GM18499 (cell line): ENCODE results near the gene GALNT14.

Experiments used
- ATAC-seq: cut with Tn5 transposase; IDR thresholded peaks from one replicate; pipeline ENCODE4 v1.9.1; 2021; ENCODE audit warnings: moderate number of reproducible peaks; ENCODE audit not compliant: insufficient read depth, unreplicated experiment

The GALNT14 gene

DNA sequence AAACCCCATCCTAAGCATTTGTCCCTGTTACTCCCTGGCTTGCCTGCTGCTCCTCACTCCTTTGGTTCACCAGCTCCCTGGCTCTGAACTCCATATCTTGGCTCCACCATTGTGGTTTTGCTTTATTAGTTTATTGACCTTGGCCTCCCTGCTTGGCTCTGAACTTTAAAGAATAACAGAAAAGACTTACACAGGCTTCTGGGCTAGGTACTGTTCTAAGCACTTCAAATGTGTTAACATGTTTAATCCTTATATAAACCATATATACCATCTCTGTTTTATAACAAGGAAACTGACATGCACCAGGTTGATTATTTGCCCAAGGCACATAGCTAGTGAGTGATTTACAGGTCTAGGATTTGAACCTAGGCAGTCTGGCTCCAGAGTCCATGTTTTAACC is 181.2 kb downstream of the GALNT14 start:
- ATAC-seq: no peak

DNA sequence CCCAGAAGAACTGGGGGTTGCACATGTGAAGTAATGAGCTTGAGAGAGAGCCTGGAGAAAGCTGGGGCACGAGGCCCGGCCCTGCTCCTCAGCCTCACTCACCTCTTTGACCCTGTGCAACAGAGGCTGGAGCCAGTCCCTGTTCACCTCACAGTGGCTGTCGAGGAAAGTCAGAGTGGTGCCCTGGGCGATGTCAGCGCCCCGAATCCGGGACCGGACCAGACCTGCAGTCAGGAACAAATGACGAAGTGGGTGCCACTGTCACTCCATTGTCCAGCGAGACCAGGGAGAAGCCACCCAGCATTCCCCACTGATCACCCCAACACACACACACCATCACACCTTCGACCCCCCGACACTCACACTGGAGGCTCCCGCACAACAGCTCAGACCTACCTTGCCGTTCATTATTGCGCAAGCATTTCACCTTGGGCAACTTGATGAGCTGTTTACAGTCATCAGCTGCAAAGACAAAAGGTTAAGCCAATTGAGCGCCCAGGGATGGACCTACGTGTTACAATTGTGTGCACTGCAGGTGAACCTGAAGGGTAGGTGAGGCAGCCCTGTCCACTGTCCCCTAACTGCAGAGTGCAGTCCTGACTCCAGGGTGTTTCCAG is 182.6 kb downstream of the GALNT14 start:
- ATAC-seq: no peak

DNA sequence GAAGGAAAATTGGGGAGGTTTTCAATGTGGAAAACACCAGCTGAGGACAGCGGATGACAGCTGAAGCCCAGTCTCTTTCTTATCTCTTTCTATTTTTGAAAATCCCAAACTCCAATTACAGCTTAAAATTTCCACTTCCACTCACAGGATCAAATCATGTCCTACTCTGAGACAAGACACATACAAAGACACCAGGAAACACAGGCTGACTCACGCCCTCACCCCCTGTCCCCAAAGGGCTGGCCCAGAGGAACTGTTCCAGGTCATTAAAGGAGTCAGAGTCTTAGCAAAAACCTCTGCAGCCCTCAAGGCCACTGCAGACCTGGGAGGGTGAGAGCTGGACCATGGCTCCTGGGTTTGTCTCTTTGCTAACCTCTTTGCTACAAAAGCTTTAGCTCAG is 187.9 kb downstream of the GALNT14 start:
- no peak for ATAC-seq

DNA sequence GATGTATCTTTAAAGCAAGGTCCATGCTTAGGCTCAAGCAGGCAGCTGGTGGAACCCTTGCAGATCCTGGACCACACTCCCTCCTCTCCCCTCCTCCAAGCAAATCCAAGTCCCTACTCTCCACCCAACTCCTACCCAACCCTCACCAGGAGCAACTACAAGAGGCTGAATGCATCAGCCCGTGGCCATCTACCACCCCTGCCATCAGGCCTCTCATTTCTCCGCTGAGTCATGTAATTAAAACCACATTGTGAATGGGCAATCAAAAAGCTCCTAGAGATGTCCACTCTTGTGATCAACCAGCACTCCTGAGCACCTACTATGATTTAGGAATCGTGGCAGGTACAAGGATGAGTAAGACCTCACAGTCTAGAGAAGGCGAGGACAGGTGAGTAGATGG is 188.8 kb downstream of the GALNT14 start:
- no peak for ATAC-seq

DNA sequence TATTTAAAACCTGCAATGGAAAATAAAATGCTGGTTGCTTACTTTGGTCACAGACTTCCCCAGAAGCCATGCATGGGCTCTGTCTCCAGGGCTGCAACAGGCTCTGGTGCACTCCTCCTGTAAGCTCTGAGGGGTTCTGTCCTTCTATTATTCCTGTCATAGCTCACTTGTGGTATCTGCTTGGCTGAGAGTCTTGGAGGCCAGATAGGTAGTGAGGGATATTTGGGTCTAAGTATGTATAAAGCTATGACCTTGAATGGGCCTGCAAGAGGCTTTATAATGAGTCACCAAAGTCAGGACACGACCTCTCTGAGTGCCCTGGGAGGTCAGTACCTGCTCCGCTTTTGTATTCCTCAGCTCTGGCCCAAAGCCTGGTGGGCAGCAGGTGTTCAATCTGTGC is 189.4 kb downstream of the GALNT14 start:
- no peak for ATAC-seq

DNA sequence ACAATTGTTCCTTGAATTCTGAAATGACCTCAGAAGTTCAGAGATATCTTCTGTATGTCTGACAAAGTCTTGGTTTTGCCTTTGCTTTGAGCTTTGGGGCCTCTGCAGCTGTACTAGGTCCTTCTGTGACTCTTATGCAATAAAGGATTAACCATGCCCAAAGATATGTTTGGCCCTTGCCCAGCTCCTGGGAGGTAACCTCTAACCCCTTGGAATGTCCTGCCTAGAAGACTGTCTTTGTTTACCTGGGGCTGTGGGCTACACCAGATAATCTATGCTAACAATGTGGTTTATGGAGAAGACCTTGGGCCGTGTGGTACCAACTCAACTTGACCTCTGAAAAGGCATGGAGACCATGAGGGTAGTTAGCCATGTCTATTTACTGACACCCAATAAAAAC is 190.1 kb downstream of the GALNT14 start:
- no peak for ATAC-seq

DNA sequence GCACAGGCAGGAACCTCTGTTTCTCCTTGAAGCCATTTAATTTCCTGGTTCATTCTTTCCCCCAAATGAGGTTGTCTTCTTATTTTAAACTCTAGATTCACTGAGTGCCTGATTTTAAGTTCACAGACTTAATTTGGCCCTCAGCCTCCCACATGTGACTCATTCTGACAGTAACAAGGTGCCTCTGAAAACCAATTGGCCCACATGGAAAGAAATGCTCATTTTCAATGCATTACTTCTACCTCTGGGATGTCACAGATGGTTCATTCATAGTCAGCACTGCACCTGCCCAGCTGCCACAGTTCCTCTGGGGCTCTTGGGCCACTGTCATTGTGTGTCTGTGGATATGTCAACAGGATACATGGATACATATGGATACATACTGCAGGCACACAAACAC is 190.6 kb downstream of the GALNT14 start:
- no peak for ATAC-seq

DNA sequence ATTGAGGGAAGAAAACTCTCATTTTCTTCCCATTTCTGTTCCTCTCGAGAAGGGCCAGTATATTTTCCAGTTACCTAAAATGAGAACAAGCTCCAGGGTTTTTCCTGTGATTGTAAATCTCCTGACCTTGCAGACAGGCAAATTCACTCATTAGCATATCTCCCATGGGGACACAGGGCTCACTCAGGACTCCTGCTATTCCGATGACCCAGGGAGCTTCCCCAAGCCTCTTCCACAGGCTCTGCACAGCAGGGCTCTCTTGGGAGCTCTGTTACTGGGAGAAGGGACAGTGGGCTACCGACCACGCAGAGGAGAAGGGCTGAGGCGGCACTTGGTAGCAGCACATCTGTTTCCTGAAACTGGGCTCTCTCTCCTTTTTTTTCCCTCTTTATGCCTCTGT is 195.8 kb downstream of the GALNT14 start:
- ATAC-seq: no peak

DNA sequence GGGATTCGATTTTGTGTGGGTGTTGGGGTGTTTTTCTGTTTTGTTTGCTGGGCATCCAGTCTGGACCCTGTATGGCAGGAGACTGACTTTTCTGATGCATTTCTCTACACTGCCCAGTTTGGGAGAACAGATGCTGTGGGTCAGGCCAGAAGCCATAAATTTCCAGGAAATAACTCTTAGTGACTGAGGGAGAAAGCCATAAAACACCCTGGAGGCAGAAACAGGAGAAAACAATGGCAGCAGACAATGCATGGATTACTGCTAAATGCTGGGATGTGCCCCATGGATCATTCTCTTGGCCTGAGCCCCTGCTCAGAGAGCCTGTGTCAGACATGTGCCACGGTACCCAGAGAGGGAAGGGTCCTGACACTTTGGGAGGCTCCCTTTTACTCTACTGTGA is 197.4 kb downstream of the GALNT14 start:
- ATAC-seq: no peak

DNA sequence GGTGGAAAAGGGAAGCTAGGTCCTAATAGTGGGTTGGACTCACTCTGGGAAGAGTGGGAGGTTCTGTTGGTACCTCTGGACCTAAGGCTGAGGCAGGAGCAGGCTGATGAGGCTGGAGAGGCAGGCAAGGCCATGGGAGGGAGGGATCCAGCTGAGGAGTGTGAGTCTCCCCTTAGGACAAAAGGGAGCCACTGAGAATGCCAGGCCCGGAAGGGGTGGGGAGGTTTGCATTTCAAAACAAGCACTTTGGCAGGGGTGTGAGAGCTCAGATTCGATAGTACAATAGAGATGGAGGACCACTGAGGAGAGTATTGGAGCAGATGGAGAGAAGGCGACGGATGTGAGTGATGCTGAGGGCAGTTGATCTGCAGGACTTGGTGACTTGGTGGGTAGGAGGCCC is 198.9 kb downstream of the GALNT14 start:
- no peak for ATAC-seq

DNA sequence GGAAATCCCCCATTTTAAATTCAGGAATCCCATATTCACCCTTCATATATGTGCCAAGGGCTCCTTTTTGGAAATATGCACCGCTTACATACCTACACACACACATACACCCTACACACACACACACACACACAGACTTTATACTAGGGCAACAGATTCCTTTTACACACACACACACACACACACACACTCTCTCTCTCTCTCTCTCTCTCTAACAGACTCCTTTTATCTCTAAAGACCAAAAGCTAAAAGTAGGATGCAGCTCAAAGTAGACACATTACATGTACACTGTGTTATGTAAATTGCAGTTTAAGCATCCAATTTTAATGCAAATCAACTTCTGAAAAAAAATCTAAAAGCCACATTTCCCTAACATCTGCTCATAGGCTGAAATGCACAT is 200.0 kb downstream of the GALNT14 start:
- ATAC-seq: no peak

DNA sequence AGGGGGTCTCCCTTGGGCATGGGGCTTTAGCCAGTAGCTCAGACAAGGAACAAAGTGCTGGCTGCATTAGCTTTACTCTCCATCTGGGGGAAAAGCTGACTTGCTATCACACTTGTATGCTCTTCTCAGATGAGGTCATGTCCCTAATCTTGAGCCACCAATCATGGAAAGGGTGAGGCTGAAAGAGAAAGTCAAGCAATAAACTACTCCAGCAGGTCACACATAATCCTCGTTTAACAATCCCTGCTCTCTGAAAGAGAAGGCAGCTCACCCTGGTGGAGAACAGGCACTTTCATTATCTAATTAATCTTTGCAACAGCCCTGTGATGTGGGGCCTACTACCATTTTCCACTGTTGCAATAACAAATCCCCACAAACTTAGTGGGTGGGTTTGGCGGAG is 201.3 kb downstream of the GALNT14 start:
- no peak for ATAC-seq

DNA sequence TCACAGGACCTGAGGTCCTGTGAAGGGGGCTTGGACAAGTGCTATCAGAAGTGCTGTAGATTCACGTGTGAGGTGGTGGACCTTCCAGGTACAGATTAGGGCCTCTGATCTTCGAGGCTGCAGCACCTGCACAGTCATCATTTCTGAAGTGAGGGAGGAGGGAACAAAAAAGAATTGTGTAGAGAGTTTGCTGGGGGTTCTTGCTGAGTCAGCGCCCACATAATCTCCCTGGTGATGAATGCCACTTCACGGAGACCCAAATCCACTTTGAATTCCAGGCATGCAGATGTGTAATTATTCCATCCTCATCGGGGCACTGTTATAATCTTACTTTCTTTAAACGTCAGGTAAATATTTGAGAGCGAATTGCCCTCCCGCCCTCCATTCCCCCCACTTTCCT is 202.4 kb downstream of the GALNT14 start:
- ATAC-seq: no peak

DNA sequence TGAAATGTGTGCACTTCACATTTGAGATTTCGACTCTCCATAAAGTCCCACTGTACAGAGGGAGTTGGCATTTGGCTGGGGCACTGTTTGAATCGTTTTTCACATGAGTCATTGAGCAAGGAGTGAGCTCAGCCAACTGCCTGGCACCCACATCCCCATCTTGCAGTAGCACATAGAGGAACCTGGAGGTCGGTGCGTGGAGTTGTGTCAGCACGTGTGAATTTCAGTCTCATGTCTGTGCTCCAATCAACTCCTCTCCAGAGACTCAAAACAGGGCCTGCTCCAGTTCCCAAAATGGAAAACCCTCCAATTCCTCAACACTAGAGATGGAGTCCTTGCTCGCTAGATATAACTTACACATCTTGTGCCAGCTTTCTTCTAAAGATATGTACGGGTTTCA is 204.2 kb downstream of the GALNT14 start:
- ATAC-seq: no peak

DNA sequence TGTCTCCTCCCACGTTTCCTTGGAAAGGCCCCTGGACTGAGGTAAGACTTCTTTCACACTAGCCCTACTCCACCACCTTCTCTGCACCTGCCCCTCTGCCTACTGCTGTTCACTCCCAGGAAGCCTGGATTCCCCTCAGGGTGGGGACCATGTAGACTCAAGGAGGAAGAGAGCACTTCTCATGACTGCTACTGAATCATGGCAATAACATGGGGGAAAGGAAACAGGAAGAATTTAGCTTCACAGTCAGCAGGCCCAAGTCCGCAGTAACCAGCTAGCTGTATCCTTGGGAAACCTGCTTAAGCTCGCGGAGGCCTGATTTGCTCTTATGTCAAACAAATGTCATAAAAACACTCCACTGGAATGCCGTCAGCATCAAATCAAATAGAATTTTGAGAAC is 204.7 kb downstream of the GALNT14 start:
- ATAC-seq: no peak

DNA sequence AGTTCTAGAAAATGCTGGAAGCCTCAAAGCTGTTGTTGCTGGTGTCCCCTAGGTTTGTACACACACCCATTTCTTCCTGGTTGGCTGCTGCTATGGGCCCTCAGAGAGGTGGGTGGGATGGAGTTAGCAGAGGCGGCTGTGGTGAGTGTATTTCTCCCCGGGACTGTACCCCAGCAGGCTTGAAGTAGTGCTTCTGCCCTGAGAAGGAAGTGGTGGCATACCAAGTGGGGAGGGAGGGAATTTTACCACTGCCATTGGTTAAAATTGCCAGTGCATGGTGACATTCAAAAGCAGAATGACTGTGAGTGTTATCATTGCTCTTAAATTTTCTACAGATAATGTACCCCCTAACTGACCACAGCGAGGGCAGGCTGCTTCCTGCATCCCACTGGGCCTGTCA is 205.4 kb downstream of the GALNT14 start:
- ATAC-seq: no peak

DNA sequence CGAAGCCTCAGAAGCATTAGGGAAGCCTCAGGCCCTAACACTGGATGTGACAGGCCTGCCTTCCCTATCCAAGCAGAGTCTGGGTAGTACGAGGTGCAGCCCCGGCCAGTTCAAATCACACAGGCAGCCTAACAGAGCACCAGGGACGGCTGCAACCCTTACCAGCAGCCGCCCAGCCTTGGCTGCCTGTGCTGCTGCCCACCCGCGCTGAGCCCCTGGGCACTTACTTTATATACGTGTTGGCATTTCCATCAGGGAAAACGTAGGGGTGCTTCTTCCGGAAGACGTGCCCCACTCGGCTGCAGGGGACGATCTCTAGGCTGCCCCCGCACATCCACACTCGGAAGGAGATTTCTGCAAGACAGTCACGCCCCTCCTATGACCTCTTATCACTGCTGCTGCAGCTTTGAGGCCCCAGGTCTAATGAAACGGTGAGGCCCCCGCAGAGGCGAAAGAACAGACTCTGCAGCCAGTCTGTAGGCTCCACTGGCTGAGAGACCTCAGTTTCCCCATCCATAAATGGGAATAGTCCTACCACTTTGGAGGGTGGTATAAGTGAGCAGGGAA is 206.3 kb downstream of the GALNT14 start:
- ATAC-seq: no peak

DNA sequence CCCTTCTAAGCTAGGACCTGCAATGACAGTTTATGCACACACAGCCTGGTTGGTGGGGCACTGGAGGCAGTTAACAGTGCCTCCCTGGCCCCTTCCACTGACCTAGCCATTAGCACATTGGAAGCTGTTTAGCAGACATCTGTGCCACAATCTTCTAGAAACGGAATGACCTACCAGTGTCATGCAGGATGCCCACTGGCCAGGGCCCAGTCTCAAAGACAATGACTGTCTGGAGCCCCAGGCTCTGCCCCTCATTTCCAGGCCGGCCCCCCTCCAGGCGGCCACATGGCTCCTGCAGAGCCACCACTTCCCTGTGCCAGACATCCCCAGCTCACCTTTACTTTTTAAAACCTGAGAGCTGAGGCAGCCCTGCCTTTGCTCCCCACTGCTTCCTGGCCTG is 207.5 kb downstream of the GALNT14 start:
- no peak for ATAC-seq

DNA sequence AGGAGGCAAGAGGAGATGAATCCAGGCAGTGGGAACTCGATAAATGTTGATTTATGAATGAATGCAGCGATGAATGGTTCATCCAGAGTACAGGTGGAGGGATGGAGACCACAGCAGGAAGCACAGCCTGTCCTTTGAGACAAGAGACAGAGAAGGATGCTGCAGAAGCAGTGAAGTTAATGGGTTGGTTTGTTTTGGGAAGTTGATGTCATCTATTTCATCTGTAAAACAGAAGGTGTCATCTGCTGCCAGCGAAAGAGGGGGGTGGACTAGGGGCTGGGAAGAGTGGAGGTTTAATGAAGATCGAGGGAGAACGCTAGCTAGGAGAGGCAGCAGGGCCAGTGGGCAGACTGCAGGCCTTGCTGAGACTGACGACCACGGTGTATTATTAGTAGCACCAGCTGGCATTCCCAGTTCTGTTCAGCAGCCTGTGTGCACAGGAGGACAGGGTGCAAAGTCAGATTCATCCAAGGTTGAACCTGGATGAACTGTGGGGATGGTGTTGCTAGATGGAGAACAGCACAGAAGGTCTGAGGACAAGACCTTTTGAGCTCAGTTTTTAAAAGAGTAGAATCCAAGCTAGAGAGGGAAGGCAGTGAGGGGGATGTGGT is 210.7 kb downstream of the GALNT14 start:
- ATAC-seq: no peak

DNA sequence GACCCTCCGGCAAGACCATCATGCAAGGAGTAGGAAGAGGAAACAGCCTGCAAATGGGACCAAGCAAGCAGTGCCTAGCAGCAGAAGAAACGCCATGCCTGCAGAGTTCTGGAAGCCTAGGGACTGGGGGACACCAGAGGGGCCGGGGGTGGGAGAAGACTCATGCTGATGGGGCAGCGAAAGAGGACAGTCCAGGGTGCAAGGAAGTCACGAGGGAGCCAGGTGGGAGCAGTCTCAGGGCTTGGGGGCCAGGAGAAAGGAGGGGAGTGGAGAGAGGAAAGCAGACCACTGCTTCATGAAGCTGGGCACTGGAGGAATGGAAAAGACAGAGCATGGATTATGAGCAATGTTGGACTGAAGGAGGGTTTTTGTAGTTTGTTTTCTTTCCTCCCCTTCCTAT is 211.6 kb downstream of the GALNT14 start:
- ATAC-seq: no peak

DNA sequence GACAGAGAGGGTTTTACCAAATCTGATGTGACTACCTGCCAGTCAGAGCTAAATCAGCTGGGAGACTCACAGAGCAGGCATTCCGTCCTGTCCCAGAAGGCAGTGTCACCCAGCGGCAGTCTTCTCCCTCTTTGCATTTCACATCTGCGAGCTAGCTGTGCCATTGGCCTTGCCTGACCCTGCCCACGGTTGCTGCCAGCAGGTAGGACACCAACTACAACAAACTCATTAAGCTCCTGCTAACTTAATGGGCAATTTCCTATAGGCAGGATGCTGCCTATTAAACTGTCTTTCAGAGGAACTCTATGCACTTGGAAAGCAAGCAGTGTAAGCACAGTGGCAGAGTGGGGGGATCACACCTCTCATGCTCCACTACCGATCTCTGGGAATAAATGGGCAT is 214.6 kb downstream of the GALNT14 start:
- no peak for ATAC-seq

DNA sequence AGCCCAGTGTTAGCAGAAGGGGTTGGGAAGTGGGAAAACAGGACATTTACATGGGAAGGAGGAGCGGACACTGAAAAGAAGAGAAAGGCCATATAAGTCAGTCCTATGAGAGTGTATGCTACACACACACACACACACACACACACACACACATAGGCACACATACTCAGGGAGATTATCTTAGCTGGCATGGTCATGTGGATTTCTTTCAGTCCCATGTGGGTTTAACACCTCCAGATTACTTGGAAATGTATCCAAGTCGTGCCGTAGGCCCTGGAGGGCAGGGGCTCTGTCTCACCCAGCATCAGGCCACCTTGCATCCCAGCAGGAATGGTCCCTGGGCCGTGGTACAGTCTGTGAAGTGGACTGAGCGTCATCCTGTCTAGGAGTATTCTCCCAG is 217.7 kb downstream of the GALNT14 start:
- no peak for ATAC-seq
